Gastroesophageal sphincter (tissue), 4 donors: Measurements from ENCODE around the gene CELSR1. TPM values are rescaled to one million over a fixed set of nuclear protein-coding genes. Genes with fewer than 3 reads are reported as not detected.

ENCODE experiments used
- ATAC-seq: fragments of 150-250 bp; one replicate; pipeline ENCODE4 v1.9.1; 2016; ENCODE audit warnings: mild to moderate bottlenecking, moderate library complexity
- H3K27ac ChIP-seq, 4 donors: fragments of 200-600 bp; sonication (generic) in 3 of 4; 1 replicate in 3 of 4; 2 replicates in 1 of 4; pipeline ENCODE4 v1.5.1; 2016 to 2019
- H3K27me3 ChIP-seq: fragments of 200-600 bp; sonication (generic); one replicate; pipeline ENCODE4 v1.5.1; 2019
- H3K36me3 ChIP-seq, 2 donors: fragments of 200-600 bp; sonication (generic); one replicate each; pipeline ENCODE4 v1.5.1; 2019; ENCODE audit warnings: control low read depth in 1 of 2
- H3K4me1 ChIP-seq, 3 donors: fragments of 200-600 bp; sonication (generic); 1 replicate in 2 of 3; 2 replicates in 1 of 3; pipeline ENCODE4 v1.5.1; 2016 to 2019; ENCODE audit warnings: control low read depth in 2 of 3
- H3K4me3 ChIP-seq, 2 donors: fragments of 200-600 bp; sonication (generic); one replicate each; pipeline ENCODE4 v1.5.1; 2019; ENCODE audit warnings: mild to moderate bottlenecking in 1 of 2, moderate library complexity in 1 of 2
- H3K9me3 ChIP-seq, 3 donors: fragments of 200-600 bp; sonication (generic); one replicate each; pipeline ENCODE4 v1.5.1; 2017 to 2019; ENCODE audit warnings: control low read depth in 2 of 3
- CTCF ChIP-seq, 4 experiments: fragments of 200-600 bp in 2 of 4; fragments of 450-650 bp in 2 of 4; sonication (generic) in 1 of 4; IDR thresholded peaks; one replicate each; pipeline ENCODE4 v1.5.1; 2017 to 2019; ENCODE audit warnings: antibody characterized with exemption in 4 of 4, mild to moderate bottlenecking in 2 of 4, moderate library complexity in 2 of 4
- EP300 ChIP-seq: sonication (generic); formaldehyde crosslinking; IDR thresholded peaks from one replicate; pipeline ENCODE4 v1.6.1; 2017; ENCODE audit warnings: antibody characterized with exemption, mild to moderate bottlenecking
- POLR2A ChIP-seq, 2 donors: fragments of 450-650 bp; IDR thresholded peaks; one replicate each; pipeline ENCODE4 v1.6.1; 2017; ENCODE audit warnings: antibody characterized with exemption in 2 of 2, mild to moderate bottlenecking in 2 of 2, moderate library complexity in 1 of 2
- POLR2AphosphoS5 ChIP-seq: sonication (generic); formaldehyde crosslinking; IDR thresholded peaks from one replicate; pipeline ENCODE4 v1.6.1; 2017; ENCODE audit warnings: antibody characterized with exemption
- WGBS, 2 donors: methylation state at CpG; one replicate each; pipeline ENCODE4 v1.1.5; 2018; ENCODE audit warnings: low coverage in 1 of 2; 5-methylcytosine and 5-hydroxymethylcytosine counted together
- total RNA-seq, 4 donors: library from RNA; depleted of rRNA; stranded (reverse); fragments of >200 nt; gene quantifications; one replicate each; pipeline ENCODE4 v1.1.0, GENCODE V29; 2016

Gene CELSR1
- total RNA-seq, 4 donors from 2014 or later = 1.7 to 4.8 (median 4.3) TPM

GRCh38 chr22:46359362-46359761 is 178.1 kb downstream of the CELSR1 start:
- Histone ChIP-seq H3K9me3 (no peaks in the 10 kb centered on the region), H3K4me3 (no peak overlapping the region), H3K36me3 (peaks cover 0 to 53% of the 10 kb centered on the region in 2 donors), H3K27ac (no peak overlapping the region), H3K27me3 (peaks cover 3% of the 10 kb centered on the region), H3K4me1 (peaks cover 0 to 4% (median 0%) of the 10 kb centered on the region in 3 donors)
- WGBS, 2 donors = 83% methylated on average over 7 of the region's 14 CpGs; no CpG with 5 or more reads in 1 of the 2 donors
- ATAC-seq = no peak
- TF ChIP-seq EP300 (no peak), POLR2AphosphoS5 (no peak), CTCF (IDR thresholded peaks at IDR 0.05) (no peak), POLR2A (IDR thresholded peaks at IDR 0.05) (no peak)

- TF ChIP-seq POLR2AphosphoS5 (no peak), CTCF (IDR thresholded peaks at IDR 0.05) (no peak), EP300 (no peak), POLR2A (IDR thresholded peaks at IDR 0.05) (no peak)
- no peak for ATAC-seq
- Histone ChIP-seq H3K4me1 (peaks cover 0 to 4% (median 0%) of the 10 kb centered on the region in 3 donors), H3K36me3 (peaks cover 0 to 59% of the 10 kb centered on the region in 2 donors), H3K4me3 (no peak overlapping the region), H3K27ac (no peak overlapping the region), H3K9me3 (no peaks in the 10 kb centered on the region), H3K27me3 (no peaks in the 10 kb centered on the region)
- WGBS, 2 donors = 84 to 88% methylated on average over 4 to 6 of the region's 6 CpGs
Measured at GRCh38 chr22:46358766-46359165, 178.7 kb downstream of the CELSR1 start.

- Histone ChIP-seq H3K36me3 (peaks cover 0 to 67% of the 10 kb centered on the region in 2 donors), H3K4me1 (peaks cover 0 to 4% (median 0%) of the 10 kb centered on the region in 3 donors), H3K9me3 (no peaks in the 10 kb centered on the region), H3K27me3 (no peaks in the 10 kb centered on the region), H3K4me3 (no peak overlapping the region), H3K27ac (no peak overlapping the region)
- ATAC-seq = peak; percentile 5
- no CpG with 5 or more reads among the region's 19 CpGs for WGBS, 2 donors
- TF ChIP-seq POLR2AphosphoS5 = no peak
- TF ChIP-seq CTCF (IDR thresholded peaks at IDR 0.05) = no peak
- TF ChIP-seq EP300 = no peak
- TF ChIP-seq POLR2A (IDR thresholded peaks at IDR 0.05) = no peak
Measured at GRCh38 chr22:46357711-46358520, 179.5 kb downstream of the CELSR1 start.

GRCh38 chr22:46356496-46357480 is 180.6 kb downstream of the CELSR1 start:
- Histone ChIP-seq H3K27me3 (no peaks in the 10 kb centered on the region), H3K36me3 (peaks cover 0 to 79% of the 10 kb centered on the region in 2 donors), H3K9me3 (no peaks in the 10 kb centered on the region), H3K4me3 (no peak overlapping the region), H3K4me1 (peaks cover 0 to 4% (median 0%) of the 10 kb centered on the region in 3 donors), H3K27ac (no peak overlapping the region)
- ATAC-seq = no peak
- TF ChIP-seq POLR2AphosphoS5 = no peak
- TF ChIP-seq CTCF (IDR thresholded peaks at IDR 0.05) = no peak
- no peak for TF ChIP-seq POLR2A (IDR thresholded peaks at IDR 0.05)
- TF ChIP-seq EP300 = no peak
- WGBS, 2 donors = no CpG with 5 or more reads among the region's 23 CpGs
